Pulmonary artery endothelial cell (primary cell): ENCODE results near the gene CERS6. TPM values are rescaled to one million over a fixed set of nuclear protein-coding genes. Genes with fewer than 3 reads are reported as not detected.

Experiments used
- DNase-seq: peaks from one replicate; pipeline ENCODE4 v3.0.0-alpha.2; 2011; ENCODE audit warnings: low read depth, low spot score
- total RNA-seq: library from RNA; depleted of rRNA; stranded (reverse); fragments of >200 nt; gene quantifications from 2 replicates; pipeline ENCODE4 v1.2.3, GENCODE V29; 2014

CERS6 gene
- total RNA-seq, 1 donor from 2014 or later, result 8.0 TPM

- no peak for DNase-seq
Measured at GRCh38 chr2:168529054-168529833, 73.2 kb downstream of the CERS6 start.

GRCh38 chr2:168529900-168530561 is 74.0 kb downstream of the CERS6 start:
- DNase-seq, result no peak

- no peak for DNase-seq
Measured at GRCh38 chr2:168530982-168531622, 75.0 kb downstream of the CERS6 start.

- DNase-seq, result no peak
Measured at GRCh38 chr2:168534926-168535325, 78.9 kb downstream of the CERS6 start.

- DNase-seq, result no peak
Measured at GRCh38 chr2:168536925-168537466, 80.9 kb downstream of the CERS6 start.

- no peak for DNase-seq
Measured at GRCh38 chr2:168538133-168538532, 82.1 kb downstream of the CERS6 start.

- no peak for DNase-seq
Measured at GRCh38 chr2:168538534-168538933, 82.5 kb downstream of the CERS6 start.

- DNase-seq, result no peak
Measured at GRCh38 chr2:168539945-168540344, 83.9 kb downstream of the CERS6 start.

GRCh38 chr2:168541858-168542257 is 85.8 kb downstream of the CERS6 start:
- no peak for DNase-seq

- no peak for DNase-seq
Measured at GRCh38 chr2:168543037-168543436, 87.0 kb downstream of the CERS6 start.

- DNase-seq, result no peak
Measured at GRCh38 chr2:168543935-168544334, 87.9 kb downstream of the CERS6 start.

GRCh38 chr2:168545439-168546082 is 89.5 kb downstream of the CERS6 start:
- DNase-seq, result no peak

GRCh38 chr2:168550670-168551069 is 94.6 kb downstream of the CERS6 start:
- no peak for DNase-seq

- DNase-seq, result no peak
Measured at GRCh38 chr2:168552450-168552856, 96.4 kb downstream of the CERS6 start.

GRCh38 chr2:168555283-168555682 is 99.2 kb downstream of the CERS6 start:
- no peak for DNase-seq

- DNase-seq, result no peak
Measured at GRCh38 chr2:168559187-168559586, 103.1 kb downstream of the CERS6 start.

- no peak for DNase-seq
Measured at GRCh38 chr2:168560817-168561499, 104.9 kb downstream of the CERS6 start.

- DNase-seq, result no peak
Measured at GRCh38 chr2:168561991-168562390, 105.9 kb downstream of the CERS6 start.

GRCh38 chr2:168562971-168563370 is 106.9 kb downstream of the CERS6 start:
- DNase-seq, result no peak

- DNase-seq, result no peak
Measured at GRCh38 chr2:168564641-168565040, 108.6 kb downstream of the CERS6 start.

- no peak for DNase-seq
Measured at GRCh38 chr2:168565112-168565511, 109.0 kb downstream of the CERS6 start.
